ENCODE results near the gene GDF15. TPM values are rescaled to one million over a fixed set of nuclear protein-coding genes. Genes with fewer than 3 reads are reported as not detected.
"Not testable (repeated sequence)": the region's sequence is repeated elsewhere in the genome, so short reads cannot be mapped to it uniquely, and the experiment has no call there.

The GDF15 gene
- total RNA-seq, 2 donors from 2014 or later, result 40.5 to 86.1 TPM

- no peak for DNase-seq
- Histone ChIP-seq H3K4me1 (peaks cover under 1% of the 10 kb centered on the region), H3K27ac (no peak overlapping the region), H3K9me3 (no peaks in the 10 kb centered on the region), H3K27me3 (no peaks in the 10 kb centered on the region), H3K36me3 (replicated peaks in 1 of 2; ENCODE audit: insufficient read depth in 1 of 2, low read depth in 2 of 2) (no peaks in the 10 kb centered on the region), H3K4me3 (no peak overlapping the region)
- 90 to 91% methylated on average over 7 of the region's 7 CpGs for WGBS, 2 donors
- ATAC-seq, result no peak
- intact Hi-C loops (cut with DNase I), result no loop called here
- TF ChIP-seq POLR2A (IDR thresholded peaks at IDR 0.05), result no peak
- no peak for TF ChIP-seq CTCF (IDR thresholded peaks at IDR 0.05)
Observed at GRCh38 chr19:18351544-18351943, 34.4 kb upstream of the GDF15 start.

GRCh38 chr19:18353378-18354005, 32.5 kb upstream of the GDF15 start:
- peaks cover 16% of the 10 kb centered on the region for H3K4me1 ChIP-seq
- H3K9me3 ChIP-seq, result no peaks in the 10 kb centered on the region
- DNase-seq, result no peak
- H3K27ac ChIP-seq, result no peak overlapping the region
- H3K4me3 ChIP-seq, result no peak overlapping the region
- H3K36me3 ChIP-seq (replicated peaks in 1 of 2; ENCODE audit: insufficient read depth in 1 of 2, low read depth in 2 of 2), result no peaks in the 10 kb centered on the region
- no peak for TF ChIP-seq POLR2A (IDR thresholded peaks at IDR 0.05)
- no peak for TF ChIP-seq CTCF (IDR thresholded peaks at IDR 0.05)
- no peak for ATAC-seq
- WGBS, 2 donors, result 86 to 96% methylated on average over 8 of the region's 8 CpGs
- H3K27me3 ChIP-seq, result no peaks in the 10 kb centered on the region
- intact Hi-C loops (cut with DNase I), result no loop called here

GRCh38 chr19:18354743-18355142, 31.2 kb upstream of the GDF15 start:
- intact Hi-C loops (cut with DNase I); H3K27me3 ChIP-seq; H3K4me3 ChIP-seq; H3K27ac ChIP-seq; ATAC-seq; H3K9me3 ChIP-seq; DNase-seq; H3K36me3 ChIP-seq (replicated peaks in 1 of 2; ENCODE audit: insufficient read depth in 1 of 2, low read depth in 2 of 2): not testable (repeated sequence)
- H3K4me1 ChIP-seq, result peaks cover 16% of the 10 kb centered on the region
- 91 to 98% methylated on average over 7 of the region's 7 CpGs for WGBS, 2 donors

GRCh38 chr19:18357041-18357440, 28.9 kb upstream of the GDF15 start:
- Histone ChIP-seq H3K9me3 (no peaks in the 10 kb centered on the region), H3K27me3 (no peaks in the 10 kb centered on the region), H3K36me3 (replicated peaks in 1 of 2; ENCODE audit: insufficient read depth in 1 of 2, low read depth in 2 of 2) (no peaks in the 10 kb centered on the region), H3K4me3 (no peak overlapping the region), H3K27ac (peak overlapping the region in 3 of 4 donors; percentile 44 to 60 (median 52)), H3K4me1 (peaks cover 16% of the 10 kb centered on the region)
- TF ChIP-seq CTCF (IDR thresholded peaks at IDR 0.05) (no peak), POLR2A (IDR thresholded peaks at IDR 0.05) (no peak)
- ATAC-seq (no peak), DNase-seq (no peak)
- WGBS, 2 donors, result 78 to 79% methylated on average over 3 of the region's 3 CpGs
- intact Hi-C loops (cut with DNase I), result no loop called here

GRCh38 chr19:18361646-18362045, 24.3 kb upstream of the GDF15 start:
- Histone ChIP-seq H3K4me3 (no peak overlapping the region), H3K36me3 (replicated peaks in 1 of 2; ENCODE audit: insufficient read depth in 1 of 2, low read depth in 2 of 2) (no peaks in the 10 kb centered on the region), H3K27ac (no peak overlapping the region), H3K27me3 (no peaks in the 10 kb centered on the region), H3K4me1 (peaks cover 48% of the 10 kb centered on the region), H3K9me3 (no peaks in the 10 kb centered on the region)
- DNase-seq (no peak), ATAC-seq (no peak)
- intact Hi-C loops (cut with DNase I), result no loop called here
- TF ChIP-seq POLR2A (IDR thresholded peaks at IDR 0.05), result no peak
- TF ChIP-seq CTCF (IDR thresholded peaks at IDR 0.05), result no peak
- 94 to 97% methylated on average over 8 of the region's 8 CpGs for WGBS, 2 donors
